ENCODE results near the gene ZFHX3.

- TF ChIP-seq CTCF (IDR thresholded peaks at IDR 0.05 in 8 of 11, conservative IDR thresholded peaks at IDR 0.05 in 3 of 11) (no peak), POLR2A (IDR thresholded peaks at IDR 0.05) (no peak)
These were observed 158.0 kb downstream of the ZFHX3 start for GRCh38 chr16:72889616-72890582.
